HEK293 (cell line): ENCODE measurements around the gene ITGA2.

Source experiments
- CTCF ChIA-PET: fragments of 350-600 bp; formaldehyde crosslinking; extraction: SDS; loops from one replicate; lab custom pipeline; 2021; ENCODE audit warnings: antibody characterized with exemption; lab: Yijun Ruan, JAX
- POLR2A ChIA-PET: fragments of 300-600 bp; formaldehyde crosslinking; extraction: SDS; loops from one replicate; lab custom pipeline; 2020; ENCODE audit warnings: antibody characterized with exemption, inconsistent platforms; lab: Yijun Ruan, JAX
- H3K27ac ChIP-seq: fragments of 200-500 bp; sonication (Bioruptor generic); 2 replicates; pipeline ENCODE4 v1.5.1; 2014; ENCODE audit warnings: low read depth, low read length, control low read depth, inconsistent platforms; ENCODE audit errors: extremely low read depth
- H3K36me3 ChIP-seq, 2 experiments: fragments of 200-500 bp in 1 of 2; sonication (Bioruptor generic) in 1 of 2; 1 replicate in 1 of 2; 2 replicates in 1 of 2; pipeline ENCODE4 v1.5.1; 2014 to 2017; ENCODE audit warnings: inconsistent platforms in 2 of 2, low read length in 2 of 2; ENCODE audit not compliant: control insufficient read depth in 2 of 2, insufficient read depth in 1 of 2
- H3K4me1 ChIP-seq: fragments of 200-500 bp; sonication (Bioruptor generic); 2 replicates; pipeline ENCODE4 v1.5.1; 2014; ENCODE audit warnings: mild to moderate bottlenecking, low read length, inconsistent platforms; ENCODE audit not compliant: control insufficient read depth, insufficient read depth
- H3K4me3 ChIP-seq: 2 replicates; pipeline ENCODE4 v1.5.1; 2011; ENCODE audit warnings: low read depth, mild to moderate bottlenecking, control low read depth, low read length, moderate library complexity
- H3K9me3 ChIP-seq: fragments of 200-500 bp; sonication (Bioruptor generic); 2 replicates; pipeline ENCODE4 v1.5.1; 2014; ENCODE audit warnings: low read depth, low read length, inconsistent platforms; ENCODE audit not compliant: control insufficient read depth, insufficient read depth
- PRDM1 ChIP-seq: fragments of 450-650 bp; formaldehyde crosslinking; IDR thresholded peaks from 2 replicates; pipeline ENCODE4; 2016; ENCODE audit warnings: missing biosample characterization, missing genetic modification characterization
- ZNF133 ChIP-seq: fragments of 450-650 bp; formaldehyde crosslinking; IDR thresholded peaks from 2 replicates; pipeline ENCODE4 v1.5.1; 2016; ENCODE audit warnings: missing biosample characterization, missing genetic modification characterization
- ZNF514 ChIP-seq: fragments of 450-650 bp; formaldehyde crosslinking; IDR thresholded peaks from 2 replicates; pipeline ENCODE4 v1.5.1; 2016; ENCODE audit warnings: missing biosample characterization, missing genetic modification characterization
- TF ChIP-seq, protein P1 (sequence below): fragments of 450-650 bp; formaldehyde crosslinking; IDR thresholded peaks from 2 replicates; pipeline ENCODE4 v1.5.1; 2016; ENCODE audit warnings: missing biosample characterization, missing genetic modification characterization, borderline replicate concordance
- TF ChIP-seq, protein P2 (sequence below): fragments of 450-650 bp; formaldehyde crosslinking; IDR thresholded peaks from 2 replicates; pipeline ENCODE4 v1.5.1; 2016; ENCODE audit warnings: missing biosample characterization, missing genetic modification characterization
- TF ChIP-seq, protein P3 (sequence below): fragments of 450-650 bp; formaldehyde crosslinking; IDR thresholded peaks from 2 replicates; pipeline ENCODE4 v1.5.1; 2016; ENCODE audit warnings: missing biosample characterization, missing genetic modification characterization

Gene ITGA2

DNA sequence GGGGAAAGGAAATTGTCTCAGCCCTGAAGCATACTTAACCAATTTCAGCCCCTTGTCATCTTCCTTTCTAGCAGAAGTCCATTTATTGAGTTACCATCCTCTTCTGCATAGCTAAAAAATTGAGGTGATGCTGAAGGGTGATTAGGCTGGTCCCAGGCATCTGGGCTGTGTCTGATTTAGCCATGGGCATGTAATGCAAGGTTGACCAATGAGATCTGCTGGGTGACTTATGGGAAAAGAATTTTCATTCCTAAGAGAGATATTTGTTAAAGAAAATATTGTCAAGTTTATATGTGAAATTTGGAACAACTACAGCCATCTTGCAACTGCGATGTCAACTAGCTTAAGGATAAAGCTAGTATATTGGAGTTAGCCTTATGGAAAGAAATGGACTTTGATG lies 5.1 kb downstream of the ITGA2 start (continued):
- TF ChIP-seq, protein P1, sequence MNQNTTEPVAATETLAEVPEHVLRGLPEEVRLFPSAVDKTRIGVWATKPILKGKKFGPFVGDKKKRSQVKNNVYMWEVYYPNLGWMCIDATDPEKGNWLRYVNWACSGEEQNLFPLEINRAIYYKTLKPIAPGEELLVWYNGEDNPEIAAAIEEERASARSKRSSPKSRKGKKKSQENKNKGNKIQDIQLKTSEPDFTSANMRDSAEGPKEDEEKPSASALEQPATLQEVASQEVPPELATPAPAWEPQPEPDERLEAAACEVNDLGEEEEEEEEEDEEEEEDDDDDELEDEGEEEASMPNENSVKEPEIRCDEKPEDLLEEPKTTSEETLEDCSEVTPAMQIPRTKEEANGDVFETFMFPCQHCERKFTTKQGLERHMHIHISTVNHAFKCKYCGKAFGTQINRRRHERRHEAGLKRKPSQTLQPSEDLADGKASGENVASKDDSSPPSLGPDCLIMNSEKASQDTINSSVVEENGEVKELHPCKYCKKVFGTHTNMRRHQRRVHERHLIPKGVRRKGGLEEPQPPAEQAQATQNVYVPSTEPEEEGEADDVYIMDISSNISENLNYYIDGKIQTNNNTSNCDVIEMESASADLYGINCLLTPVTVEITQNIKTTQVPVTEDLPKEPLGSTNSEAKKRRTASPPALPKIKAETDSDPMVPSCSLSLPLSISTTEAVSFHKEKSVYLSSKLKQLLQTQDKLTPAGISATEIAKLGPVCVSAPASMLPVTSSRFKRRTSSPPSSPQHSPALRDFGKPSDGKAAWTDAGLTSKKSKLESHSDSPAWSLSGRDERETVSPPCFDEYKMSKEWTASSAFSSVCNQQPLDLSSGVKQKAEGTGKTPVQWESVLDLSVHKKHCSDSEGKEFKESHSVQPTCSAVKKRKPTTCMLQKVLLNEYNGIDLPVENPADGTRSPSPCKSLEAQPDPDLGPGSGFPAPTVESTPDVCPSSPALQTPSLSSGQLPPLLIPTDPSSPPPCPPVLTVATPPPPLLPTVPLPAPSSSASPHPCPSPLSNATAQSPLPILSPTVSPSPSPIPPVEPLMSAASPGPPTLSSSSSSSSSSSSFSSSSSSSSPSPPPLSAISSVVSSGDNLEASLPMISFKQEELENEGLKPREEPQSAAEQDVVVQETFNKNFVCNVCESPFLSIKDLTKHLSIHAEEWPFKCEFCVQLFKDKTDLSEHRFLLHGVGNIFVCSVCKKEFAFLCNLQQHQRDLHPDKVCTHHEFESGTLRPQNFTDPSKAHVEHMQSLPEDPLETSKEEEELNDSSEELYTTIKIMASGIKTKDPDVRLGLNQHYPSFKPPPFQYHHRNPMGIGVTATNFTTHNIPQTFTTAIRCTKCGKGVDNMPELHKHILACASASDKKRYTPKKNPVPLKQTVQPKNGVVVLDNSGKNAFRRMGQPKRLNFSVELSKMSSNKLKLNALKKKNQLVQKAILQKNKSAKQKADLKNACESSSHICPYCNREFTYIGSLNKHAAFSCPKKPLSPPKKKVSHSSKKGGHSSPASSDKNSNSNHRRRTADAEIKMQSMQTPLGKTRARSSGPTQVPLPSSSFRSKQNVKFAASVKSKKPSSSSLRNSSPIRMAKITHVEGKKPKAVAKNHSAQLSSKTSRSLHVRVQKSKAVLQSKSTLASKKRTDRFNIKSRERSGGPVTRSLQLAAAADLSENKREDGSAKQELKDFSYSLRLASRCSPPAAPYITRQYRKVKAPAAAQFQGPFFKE (tag by site-specific recombination), result no peak

DNA sequence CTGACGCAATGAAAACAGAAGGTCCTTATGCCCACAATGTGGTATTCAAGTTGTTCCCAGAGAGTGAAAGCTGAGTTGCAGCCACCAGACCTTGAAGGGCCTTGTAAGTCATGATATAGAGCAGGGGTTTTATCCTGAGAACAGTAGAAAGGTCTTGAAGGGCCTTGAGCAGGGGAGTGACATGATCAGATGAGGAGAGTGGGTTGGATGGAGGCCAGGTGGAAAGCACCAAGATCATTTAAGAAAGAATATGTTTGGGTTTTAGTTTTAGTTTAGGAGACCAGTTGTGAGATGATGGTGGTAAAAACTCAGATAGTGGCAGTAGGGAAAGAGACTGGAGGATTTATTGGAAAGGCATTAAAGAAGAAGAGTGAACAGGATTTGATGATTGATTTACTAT lies 5.9 kb downstream of the ITGA2 start:
- POLR2A ChIA-PET, result no interaction called here
- no peak overlapping the region for H3K4me3 ChIP-seq
- CTCF ChIA-PET, result no interaction called here
- H3K4me1 ChIP-seq, result no peaks in the 10 kb centered on the region; the same call in 1 of the 2 replicates
- no peak overlapping the region for H3K27ac ChIP-seq
- TF ChIP-seq, protein P2, sequence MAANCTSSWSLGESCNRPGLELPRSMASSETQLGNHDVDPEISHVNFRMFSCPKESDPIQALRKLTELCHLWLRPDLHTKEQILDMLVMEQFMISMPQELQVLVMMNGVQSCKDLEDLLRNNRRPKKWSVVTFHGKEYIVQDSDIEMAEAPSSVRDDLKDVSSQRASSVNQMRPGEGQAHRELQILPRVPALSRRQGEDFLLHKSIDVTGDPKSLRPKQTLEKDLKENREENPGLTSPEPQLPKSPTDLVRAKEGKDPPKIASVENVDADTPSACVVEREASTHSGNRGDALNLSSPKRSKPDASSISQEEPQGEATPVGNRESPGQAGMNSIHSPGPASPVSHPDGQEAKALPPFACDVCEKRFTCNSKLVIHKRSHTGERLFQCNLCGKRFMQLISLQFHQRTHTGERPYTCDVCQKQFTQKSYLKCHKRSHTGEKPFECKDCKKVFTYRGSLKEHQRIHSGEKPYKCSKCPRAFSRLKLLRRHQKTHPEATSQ (tag by site-specific recombination), result no peak
- TF ChIP-seq, protein P3, sequence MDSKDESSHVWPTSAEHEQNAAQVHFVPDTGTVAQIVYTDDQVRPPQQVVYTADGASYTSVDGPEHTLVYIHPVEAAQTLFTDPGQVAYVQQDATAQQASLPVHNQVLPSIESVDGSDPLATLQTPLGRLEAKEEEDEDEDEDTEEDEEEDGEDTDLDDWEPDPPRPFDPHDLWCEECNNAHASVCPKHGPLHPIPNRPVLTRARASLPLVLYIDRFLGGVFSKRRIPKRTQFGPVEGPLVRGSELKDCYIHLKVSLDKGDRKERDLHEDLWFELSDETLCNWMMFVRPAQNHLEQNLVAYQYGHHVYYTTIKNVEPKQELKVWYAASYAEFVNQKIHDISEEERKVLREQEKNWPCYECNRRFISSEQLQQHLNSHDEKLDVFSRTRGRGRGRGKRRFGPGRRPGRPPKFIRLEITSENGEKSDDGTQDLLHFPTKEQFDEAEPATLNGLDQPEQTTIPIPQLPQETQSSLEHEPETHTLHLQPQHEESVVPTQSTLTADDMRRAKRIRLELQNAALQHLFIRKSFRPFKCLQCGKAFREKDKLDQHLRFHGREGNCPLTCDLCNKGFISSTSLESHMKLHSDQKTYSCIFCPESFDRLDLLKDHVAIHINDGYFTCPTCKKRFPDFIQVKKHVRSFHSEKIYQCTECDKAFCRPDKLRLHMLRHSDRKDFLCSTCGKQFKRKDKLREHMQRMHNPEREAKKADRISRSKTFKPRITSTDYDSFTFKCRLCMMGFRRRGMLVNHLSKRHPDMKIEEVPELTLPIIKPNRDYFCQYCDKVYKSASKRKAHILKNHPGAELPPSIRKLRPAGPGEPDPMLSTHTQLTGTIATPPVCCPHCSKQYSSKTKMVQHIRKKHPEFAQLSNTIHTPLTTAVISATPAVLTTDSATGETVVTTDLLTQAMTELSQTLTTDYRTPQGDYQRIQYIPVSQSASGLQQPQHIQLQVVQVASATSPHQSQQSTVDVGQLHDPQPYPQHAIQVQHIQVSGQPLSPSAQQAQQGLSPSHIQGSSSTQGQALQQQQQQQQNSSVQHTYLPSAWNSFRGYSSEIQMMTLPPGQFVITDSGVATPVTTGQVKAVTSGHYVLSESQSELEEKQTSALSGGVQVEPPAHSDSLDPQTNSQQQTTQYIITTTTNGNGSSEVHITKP, result peak; percentile 45
- peaks cover 4 to 9% of the 10 kb centered on the region in 2 experiments; a peak in 2 of 3 replicates for H3K36me3 ChIP-seq
- no peaks in the 10 kb centered on the region for H3K9me3 ChIP-seq

DNA sequence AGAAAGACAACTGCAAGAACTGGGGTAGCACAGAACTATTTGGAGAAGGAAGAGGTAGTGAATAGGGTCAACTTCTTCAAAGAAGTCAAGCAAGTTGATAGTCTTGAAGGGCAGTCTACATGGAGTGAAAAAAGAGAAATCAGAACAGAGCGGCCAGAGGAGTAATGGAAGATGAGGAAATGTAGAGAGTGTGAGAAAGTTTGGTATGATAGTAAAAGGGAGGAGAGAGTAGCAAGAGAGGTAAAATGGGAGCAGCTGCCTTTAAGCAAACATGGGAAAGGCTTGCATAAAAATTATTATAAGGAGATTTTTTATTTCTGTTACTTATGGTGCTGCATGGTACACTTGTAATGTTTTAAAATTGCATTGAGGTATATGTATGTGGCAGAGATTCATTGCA lies 6.8 kb downstream of the ITGA2 start:
- no peaks in the 10 kb centered on the region; the same call in 1 of the 2 replicates for H3K4me1 ChIP-seq
- CTCF ChIA-PET, result interaction anchor here (1.1 kb wide), 1 partner anchor 48 kb away, joined by 4 read pairs; no protein-coding TSS in a partner anchor

More for the DNA sequence above, 6.8 kb downstream of the ITGA2 start:
- H3K27ac ChIP-seq, result no peak overlapping the region
- TF ChIP-seq, protein P2 (tag by site-specific recombination), result no peak
- TF ChIP-seq ZNF133, result peak; percentile 12; the same call in 1 of the 2 replicates
- no peak for TF ChIP-seq ZNF514 (tag by site-specific recombination)
- TF ChIP-seq PRDM1 (tag by site-specific recombination), result peak; percentile 96
- POLR2A ChIA-PET, result no interaction called here
- H3K4me3 ChIP-seq, result no peak overlapping the region
- H3K36me3 ChIP-seq, result peaks cover 4 to 9% of the 10 kb centered on the region in 2 experiments; a peak in 2 of 3 replicates
- no peaks in the 10 kb centered on the region for H3K9me3 ChIP-seq
